Smooth muscle cell (in vitro differentiated cells): Measurements from ENCODE around the gene FRRS1L. TPM values are rescaled to one million over a fixed set of nuclear protein-coding genes. Genes with fewer than 3 reads are reported as not detected.

Experiments
- DNase-seq: peaks from one replicate; lab custom pipeline; 2025; ENCODE audit not compliant: unreplicated experiment; lab: John Stamatoyannopoulos, UW
- H2AFZ ChIP-seq: fragments of 200-600 bp; sonication (generic); 2 replicates; pipeline ENCODE4 v1.6.0; 2016; ENCODE audit warnings: antibody characterized with exemption, low read depth, mild to moderate bottlenecking
- H3F3A ChIP-seq: fragments of 200-600 bp; sonication (generic); 2 replicates; pipeline ENCODE4 v1.6.0; 2017; ENCODE audit warnings: antibody characterized with exemption, low read depth
- H3K27ac ChIP-seq: fragments of 200-600 bp; sonication (generic); 2 replicates; pipeline ENCODE4 v1.5.1; 2016; ENCODE audit warnings: low read depth, mild to moderate bottlenecking
- H3K27me3 ChIP-seq: fragments of 200-600 bp; sonication (generic); 2 replicates; pipeline ENCODE4 v1.6.1; 2016; ENCODE audit warnings: low read depth, mild to moderate bottlenecking
- H3K36me3 ChIP-seq: fragments of 200-600 bp; sonication (generic); 2 replicates; pipeline ENCODE4 v1.5.1; 2016; ENCODE audit warnings: low read depth
- H3K4me1 ChIP-seq: fragments of 200-600 bp; sonication (generic); 2 replicates; pipeline ENCODE4 v1.5.1; 2016; ENCODE audit warnings: low read depth
- H3K4me2 ChIP-seq: fragments of 200-600 bp; sonication (generic); 2 replicates; pipeline ENCODE4 v1.6.0; 2016; ENCODE audit warnings: mild to moderate bottlenecking
- H3K4me3 ChIP-seq: fragments of 200-600 bp; sonication (generic); 2 replicates; pipeline ENCODE4 v1.5.1; 2016; ENCODE audit warnings: mild to moderate bottlenecking
- H3K79me2 ChIP-seq: fragments of 200-600 bp; sonication (generic); 2 replicates; pipeline ENCODE4 v1.6.0; 2016; ENCODE audit warnings: low read depth, mild to moderate bottlenecking
- H3K9ac ChIP-seq: fragments of 200-600 bp; sonication (generic); 2 replicates; pipeline ENCODE4 v1.6.0; 2016; ENCODE audit warnings: low read depth
- H3K9me3 ChIP-seq: fragments of 200-600 bp; sonication (generic); replicated peaks from 2 replicates; pipeline ENCODE4 v1.5.1; 2016; ENCODE audit warnings: low read depth
- H4K20me1 ChIP-seq: fragments of 200-600 bp; sonication (generic); 2 replicates; pipeline ENCODE4 v1.6.0; 2016; ENCODE audit warnings: low read depth
- WGBS: methylation state at CpG from one replicate; pipeline ENCODE4 v1.1.7; 2016; ENCODE audit warnings: low lambda C conversion rate; 5-methylcytosine and 5-hydroxymethylcytosine counted together
- polyA plus RNA-seq: library from polyadenylated mRNA; unstranded; fragments of >200 nt; fragmentation: Nextera tagmentation; extraction: Ambion mirVana; gene quantifications from 2 replicates; pipeline ENCODE4 v1.2.1, GENCODE V29; 2016
- total RNA-seq: library from RNA; depleted of rRNA; stranded (reverse); fragments of >200 nt; gene quantifications from 2 replicates; pipeline ENCODE4 v1.2.3, GENCODE V29; 2014
- TF ChIP-seq, protein P1 (sequence below): fragments of 200-600 bp; sonication (generic); IDR thresholded peaks from 2 replicates; pipeline ENCODE4 v1.5.1; 2017; ENCODE audit warnings: borderline replicate concordance, mild to moderate bottlenecking, antibody characterized with exemption; ENCODE audit not compliant: insufficient read depth, poor library complexity, severe bottlenecking

FRRS1L gene
- total and polyA plus RNA-seq, 2 experiments from 2014 or later = 0.36 TPM; not detected in 1

DNA sequence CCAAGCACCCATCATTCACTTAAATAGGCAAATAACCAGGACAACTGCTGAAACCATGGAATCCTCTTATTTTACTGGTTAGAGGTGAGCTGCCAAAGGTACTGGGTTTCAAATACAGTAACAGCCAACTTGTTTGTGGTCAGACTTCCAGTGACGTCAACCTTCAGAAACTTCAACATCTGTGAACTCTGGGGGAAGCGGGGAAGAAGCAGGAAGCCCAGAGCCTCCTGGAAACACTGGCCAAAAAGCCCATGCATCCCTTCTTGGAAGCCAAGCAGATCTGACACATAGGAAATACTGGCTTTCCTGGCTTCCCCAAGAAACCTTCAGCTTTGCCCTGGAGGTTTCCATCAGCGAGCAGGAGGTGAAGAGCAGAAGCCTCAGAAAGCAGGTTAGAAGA, 4.9 kb upstream of the FRRS1L start:
- Histone ChIP-seq H3K9me3 (no peaks in the 10 kb centered on the region), H3K36me3 (no peaks in the 10 kb centered on the region), H3K4me1 (no peaks in the 10 kb centered on the region), H3K27ac (no peak overlapping the region), H3K9ac (no peak overlapping the region), H3K4me3 (no peak overlapping the region), H3K79me2 (no peaks in the 10 kb centered on the region), H3F3A (no peaks in the 10 kb centered on the region), H4K20me1 (no peaks in the 10 kb centered on the region), H2AFZ (no peak overlapping the region), H3K4me2 (no peak overlapping the region), H3K27me3 (peaks cover 19% of the 10 kb centered on the region)
- no peak for DNase-seq
- whole genome bisulfite sequencing = 84% methylated on average over 3 of the region's 3 CpGs
- TF ChIP-seq, protein P1, sequence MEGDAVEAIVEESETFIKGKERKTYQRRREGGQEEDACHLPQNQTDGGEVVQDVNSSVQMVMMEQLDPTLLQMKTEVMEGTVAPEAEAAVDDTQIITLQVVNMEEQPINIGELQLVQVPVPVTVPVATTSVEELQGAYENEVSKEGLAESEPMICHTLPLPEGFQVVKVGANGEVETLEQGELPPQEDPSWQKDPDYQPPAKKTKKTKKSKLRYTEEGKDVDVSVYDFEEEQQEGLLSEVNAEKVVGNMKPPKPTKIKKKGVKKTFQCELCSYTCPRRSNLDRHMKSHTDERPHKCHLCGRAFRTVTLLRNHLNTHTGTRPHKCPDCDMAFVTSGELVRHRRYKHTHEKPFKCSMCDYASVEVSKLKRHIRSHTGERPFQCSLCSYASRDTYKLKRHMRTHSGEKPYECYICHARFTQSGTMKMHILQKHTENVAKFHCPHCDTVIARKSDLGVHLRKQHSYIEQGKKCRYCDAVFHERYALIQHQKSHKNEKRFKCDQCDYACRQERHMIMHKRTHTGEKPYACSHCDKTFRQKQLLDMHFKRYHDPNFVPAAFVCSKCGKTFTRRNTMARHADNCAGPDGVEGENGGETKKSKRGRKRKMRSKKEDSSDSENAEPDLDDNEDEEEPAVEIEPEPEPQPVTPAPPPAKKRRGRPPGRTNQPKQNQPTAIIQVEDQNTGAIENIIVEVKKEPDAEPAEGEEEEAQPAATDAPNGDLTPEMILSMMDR = no peak

DNA sequence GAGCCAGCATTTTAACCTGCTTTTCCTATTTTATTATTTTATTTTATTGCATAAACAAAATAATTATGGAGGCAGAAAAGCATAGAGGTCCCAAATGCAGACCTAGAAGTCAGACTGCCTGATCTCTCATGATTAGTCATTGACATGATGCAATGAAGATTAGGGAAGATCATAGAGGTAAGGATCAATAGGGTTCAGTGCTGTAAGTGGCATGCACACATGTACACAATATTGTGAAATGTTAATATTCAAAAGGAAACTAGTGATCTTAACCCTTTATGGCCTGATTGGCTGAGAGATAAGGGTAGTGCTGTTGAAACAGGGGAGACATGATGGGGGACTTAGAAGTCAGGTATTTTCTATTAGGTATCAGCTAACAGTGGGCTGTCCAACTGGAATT, 1.1 kb upstream of the FRRS1L start:
- H3K79me2 ChIP-seq = no peaks in the 10 kb centered on the region
- H2AFZ ChIP-seq = no peak overlapping the region
- no peaks in the 10 kb centered on the region for H3F3A ChIP-seq
- H3K4me2 ChIP-seq = no peak overlapping the region
- no peak overlapping the region for H3K9ac ChIP-seq
- H3K4me1 ChIP-seq = no peaks in the 10 kb centered on the region
- H3K36me3 ChIP-seq = no peaks in the 10 kb centered on the region
- TF ChIP-seq, protein P1 = no peak
- no peak overlapping the region for H3K27ac ChIP-seq
- peaks cover 42% of the 10 kb centered on the region for H3K27me3 ChIP-seq
- no peaks in the 10 kb centered on the region for H4K20me1 ChIP-seq
- no peak for DNase-seq
- H3K9me3 ChIP-seq = no peaks in the 10 kb centered on the region
- no peak overlapping the region for H3K4me3 ChIP-seq

DNA sequence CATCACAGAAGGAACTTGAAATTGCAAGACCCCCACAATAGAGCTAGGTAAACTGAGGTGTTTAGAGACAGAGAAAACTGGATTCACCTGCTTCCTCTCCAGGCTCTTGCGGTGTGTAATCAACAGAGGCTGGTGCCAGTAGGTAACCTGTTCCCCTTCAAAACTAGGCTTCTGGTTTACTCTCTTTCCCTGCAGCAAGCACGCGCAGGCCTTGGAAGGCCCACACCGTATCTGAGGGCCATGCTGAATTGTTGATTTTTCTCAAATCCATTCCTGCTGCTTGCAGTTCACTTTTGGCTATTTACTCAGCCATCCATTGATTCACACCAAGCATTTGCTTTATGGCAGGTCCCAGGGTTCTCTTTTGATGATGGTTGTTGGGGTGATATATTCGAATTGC, 667 bp upstream of the FRRS1L start:
- H2AFZ ChIP-seq = no peak overlapping the region
- H3K36me3 ChIP-seq = no peaks in the 10 kb centered on the region
- no peaks in the 10 kb centered on the region for H3K4me1 ChIP-seq
- peaks cover 42% of the 10 kb centered on the region for H3K27me3 ChIP-seq
- no peak for DNase-seq
- no peaks in the 10 kb centered on the region for H3K9me3 ChIP-seq
- no peak overlapping the region for H3K9ac ChIP-seq
- no peaks in the 10 kb centered on the region for H3F3A ChIP-seq
- no peaks in the 10 kb centered on the region for H3K79me2 ChIP-seq
- 88% methylated on average over 5 of the region's 5 CpGs for WGBS
- H3K4me3 ChIP-seq = no peak overlapping the region
- TF ChIP-seq, protein P1 = no peak
- H3K27ac ChIP-seq = no peak overlapping the region
- no peaks in the 10 kb centered on the region for H4K20me1 ChIP-seq
- no peak overlapping the region for H3K4me2 ChIP-seq

DNA sequence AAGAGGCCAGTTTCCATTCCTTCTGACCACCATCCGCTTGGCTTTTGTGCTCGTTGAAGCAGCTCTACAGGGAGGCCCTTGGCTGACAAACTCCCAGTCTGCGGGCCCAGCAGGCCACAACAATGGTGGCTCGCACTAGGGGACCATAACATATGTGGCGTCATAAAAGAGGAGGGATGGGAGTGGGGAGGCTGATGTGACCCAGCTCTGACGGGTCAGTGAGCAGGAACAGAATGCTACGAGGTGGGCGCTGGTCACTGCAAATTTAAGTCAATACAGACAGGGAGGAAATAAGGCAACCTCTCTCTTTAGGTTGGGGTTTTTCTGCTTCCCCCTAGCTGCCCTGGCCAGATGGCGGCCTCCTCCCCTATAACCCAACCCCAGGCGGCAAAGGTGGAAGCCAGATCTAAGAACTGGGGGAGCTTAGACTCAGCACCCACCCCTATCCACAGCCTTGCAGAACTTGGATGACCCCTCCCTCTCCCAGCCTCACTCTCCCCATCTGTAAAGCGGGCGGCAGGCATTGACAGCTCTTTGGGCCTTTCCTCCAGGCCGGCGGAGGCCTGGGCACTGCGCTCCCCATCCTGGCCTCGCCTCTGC, 778 bp downstream of the FRRS1L start:
- Histone ChIP-seq H3K27ac (no peak overlapping the region), H4K20me1 (no peaks in the 10 kb centered on the region), H3K4me3 (peak overlapping the region; percentile 45), H3K9ac (no peak overlapping the region), H3K79me2 (no peaks in the 10 kb centered on the region), H3K9me3 (no peaks in the 10 kb centered on the region), H3K4me2 (peak overlapping the region; percentile 82), H2AFZ (no peak overlapping the region), H3K27me3 (peaks cover 42% of the 10 kb centered on the region), H3K36me3 (no peaks in the 10 kb centered on the region), H3F3A (no peaks in the 10 kb centered on the region), H3K4me1 (no peaks in the 10 kb centered on the region)
- 82% methylated on average over 13 of the region's 16 CpGs for WGBS
- DNase-seq = no peak
- TF ChIP-seq, protein P1 = no peak
